ENCODE data around the gene GRK3.

GRK3 gene

GRCh38 chr22:25749420-25750169 is 185.1 kb downstream of the GRK3 start:
- no peak overlapping the region for H3K27ac ChIP-seq (replicated peaks)

GRCh38 chr22:25750569-25751173 is 186.2 kb downstream of the GRK3 start:
- no peaks in the 10 kb centered on the region for H3K27me3 ChIP-seq (ENCODE audit: insufficient read depth, poor library complexity, severe bottlenecking)
- no peak overlapping the region for H3K27ac ChIP-seq (replicated peaks)
- no peak for TF ChIP-seq SPI1 (IDR thresholded peaks at IDR 0.05; ENCODE audit: borderline replicate concordance, low read depth)
- no peak for TF ChIP-seq GABPA (IDR thresholded peaks at IDR 0.05; ENCODE audit: low read depth)
- no peak for TF ChIP-seq POLR2AphosphoS5 (IDR thresholded peaks at IDR 0.05; ENCODE audit: low read depth)
- no peak for TF ChIP-seq CTCF (IDR thresholded peaks at IDR 0.05; ENCODE audit: insufficient read depth, low read length)
- no peak overlapping the region for H3K4me3 ChIP-seq (replicated peaks; ENCODE audit: insufficient read depth, low read length)
- DNase-seq (ENCODE audit: low read depth in 1 of 2, low spot score in 1 of 2): peak in 1 of 2 experiments; percentile 14

More at GRCh38 chr22:25749420-25750169, 185.1 kb downstream of the GRK3 start:
- no peaks in the 10 kb centered on the region for H3K27me3 ChIP-seq (ENCODE audit: insufficient read depth, poor library complexity, severe bottlenecking)
- TF ChIP-seq SPI1 (IDR thresholded peaks at IDR 0.05; ENCODE audit: borderline replicate concordance, low read depth) (no peak), POLR2AphosphoS5 (IDR thresholded peaks at IDR 0.05; ENCODE audit: low read depth) (no peak), GABPA (IDR thresholded peaks at IDR 0.05; ENCODE audit: low read depth) (no peak), CTCF (IDR thresholded peaks at IDR 0.05; ENCODE audit: insufficient read depth, low read length) (no peak), REST (IDR thresholded peaks at IDR 0.05; ENCODE audit: insufficient replicate concordance, low read depth) (no peak)
- DNase-seq (ENCODE audit: low read depth in 1 of 2, low spot score in 1 of 2): no peak
- H3K4me3 ChIP-seq (replicated peaks; ENCODE audit: insufficient read depth, low read length): no peak overlapping the region

- DNase-seq (ENCODE audit: low read depth in 1 of 2, low spot score in 1 of 2): no peak
- H3K4me3 ChIP-seq (replicated peaks; ENCODE audit: insufficient read depth, low read length): no peak overlapping the region
- H3K27me3 ChIP-seq (ENCODE audit: insufficient read depth, poor library complexity, severe bottlenecking): no peaks in the 10 kb centered on the region
- H3K27ac ChIP-seq (replicated peaks): no peak overlapping the region
- TF ChIP-seq POLR2AphosphoS5 (IDR thresholded peaks at IDR 0.05; ENCODE audit: low read depth) (no peak), CTCF (IDR thresholded peaks at IDR 0.05; ENCODE audit: insufficient read depth, low read length) (no peak), REST (IDR thresholded peaks at IDR 0.05; ENCODE audit: insufficient replicate concordance, low read depth) (no peak), SPI1 (IDR thresholded peaks at IDR 0.05; ENCODE audit: borderline replicate concordance, low read depth) (no peak), GABPA (IDR thresholded peaks at IDR 0.05; ENCODE audit: low read depth) (no peak)
Observed at GRCh38 chr22:25751174-25751581, 186.7 kb downstream of the GRK3 start.
